Hematopoietic multipotent progenitor cell treated with erythropoietin and hydrocortisone succinate and interleukin-3 and kit ligand, for 4 days (in vitro differentiated cells): ENCODE measurements around the gene EHMT1.
A peak's percentile ranks its signal among the peaks of the same experiment; 100 is the strongest.

Experiments
- DNase-seq: peaks from one replicate; pipeline ENCODE4 v3.0.0-alpha.2; 2015

The EHMT1 gene

GRCh38 chr9:137813651-137814415, 195.0 kb downstream of the EHMT1 start:
- no peak for DNase-seq

DNA sequence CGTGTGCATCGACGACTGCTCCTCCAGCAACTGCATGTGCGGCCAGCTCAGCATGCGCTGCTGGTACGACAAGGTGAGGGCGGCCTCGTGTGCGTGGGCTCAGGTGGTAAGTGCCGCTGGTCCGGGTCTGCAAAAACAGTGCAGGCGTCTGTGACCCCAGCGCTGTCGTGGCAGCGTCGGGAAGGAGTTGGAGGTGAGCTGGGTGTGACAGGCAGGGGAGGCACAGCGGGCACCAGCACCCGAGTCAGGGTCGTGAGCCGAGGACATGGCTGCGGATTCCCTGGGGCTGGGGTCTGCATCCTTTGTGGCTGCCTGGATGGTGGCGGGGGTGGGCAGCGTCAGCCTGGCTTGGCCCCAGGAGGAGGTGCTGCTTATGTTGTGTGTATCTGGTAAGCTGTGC, 195.6 kb downstream of the EHMT1 start:
- DNase-seq: no peak

DNA sequence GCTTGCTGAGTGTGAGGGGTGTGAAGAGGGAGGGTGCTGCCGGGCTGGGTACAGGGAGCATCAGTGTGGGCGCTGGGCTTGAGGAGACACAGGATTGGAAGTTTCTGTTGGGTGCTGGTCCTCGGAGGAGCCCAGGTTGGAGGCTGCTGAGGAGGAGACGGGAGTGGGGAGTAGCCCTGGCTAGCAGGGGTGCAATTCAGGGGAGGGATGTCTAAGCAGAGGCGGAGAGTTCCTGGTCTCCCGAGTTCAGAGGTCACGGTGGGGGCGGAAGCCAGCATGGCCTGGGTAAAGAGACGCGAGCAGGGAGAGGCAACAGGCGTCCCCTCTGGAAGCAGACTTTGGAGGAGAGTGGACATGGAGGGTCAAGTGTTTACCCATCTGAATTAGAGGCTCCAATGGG, 196.0 kb downstream of the EHMT1 start:
- no peak for DNase-seq

GRCh38 chr9:137815256-137816255, 196.8 kb downstream of the EHMT1 start:
- no peak for DNase-seq

GRCh38 chr9:137816531-137817235, 197.9 kb downstream of the EHMT1 start:
- no peak for DNase-seq

- DNase-seq: no peak
Measured at GRCh38 chr9:137817236-137818200, 198.7 kb downstream of the EHMT1 start.

DNA sequence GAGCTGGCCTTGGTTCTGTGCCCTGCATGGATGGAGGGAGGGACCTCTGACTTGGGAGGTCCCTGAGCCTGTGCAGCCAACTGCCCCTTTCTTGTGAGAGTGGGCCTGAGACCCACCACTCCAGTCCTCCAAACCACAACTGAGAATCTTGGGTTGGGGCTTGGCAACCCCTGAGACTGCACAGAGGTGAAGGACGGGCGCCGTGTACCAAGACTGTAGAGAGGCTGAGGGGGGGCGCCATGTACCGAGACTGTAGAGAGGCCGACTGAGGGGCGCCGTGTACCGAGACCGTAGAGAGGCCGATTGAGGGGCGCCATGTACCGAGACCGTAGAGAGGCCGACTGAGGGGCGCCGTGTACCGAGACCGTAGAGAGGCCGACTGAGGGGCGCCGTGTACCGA, 199.5 kb downstream of the EHMT1 start:
- no peak for DNase-seq

- DNase-seq: no peak
Measured at GRCh38 chr9:137820161-137820855, 201.5 kb downstream of the EHMT1 start.

DNA sequence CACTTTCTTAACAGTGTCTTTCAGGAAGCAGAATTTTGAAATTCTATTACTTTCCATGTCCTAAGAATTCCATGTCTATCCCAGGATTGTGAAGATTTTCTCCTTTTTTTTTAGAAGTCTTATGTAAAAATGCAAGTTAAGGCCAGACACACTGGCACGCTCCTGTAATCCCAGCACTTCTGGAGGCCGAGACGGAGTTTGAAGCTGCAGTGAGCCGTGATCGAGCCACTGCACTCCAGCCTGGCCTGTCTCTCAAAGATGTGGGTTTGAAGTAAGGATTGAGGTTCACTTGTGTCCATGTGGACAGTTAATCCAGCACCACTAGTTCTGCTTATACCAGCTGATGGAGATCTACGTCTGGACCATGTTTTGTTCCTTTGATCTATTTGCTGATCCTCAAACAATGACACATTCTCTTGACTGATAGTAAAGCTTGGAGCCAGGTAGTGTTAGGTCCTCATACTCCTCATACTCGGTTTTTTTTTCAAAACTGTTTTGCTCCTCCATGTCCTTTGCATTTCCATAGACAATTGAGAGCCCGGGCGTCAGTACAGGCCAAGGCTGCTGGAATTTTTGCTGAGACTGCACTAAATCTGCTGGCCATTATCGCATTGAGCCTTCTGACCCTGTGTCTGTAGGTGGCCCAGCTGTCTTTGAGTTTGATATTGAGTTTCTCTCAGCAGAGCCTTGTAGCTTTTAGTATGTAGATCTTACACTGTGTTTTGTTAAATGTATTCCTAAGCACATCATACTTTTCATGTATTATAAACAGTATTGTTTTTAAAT, 205.4 kb downstream of the EHMT1 start:
- no peak for DNase-seq

- DNase-seq: no peak
Measured at GRCh38 chr9:137825324-137825989, 206.7 kb downstream of the EHMT1 start.

GRCh38 chr9:137827908-137828526, 209.2 kb downstream of the EHMT1 start:
- no peak for DNase-seq

- peak; percentile 60 for DNase-seq
Measured at GRCh38 chr9:137828527-137829259, 209.9 kb downstream of the EHMT1 start.

GRCh38 chr9:137829260-137829996, 210.6 kb downstream of the EHMT1 start:
- no peak for DNase-seq

- DNase-seq: peak; percentile 48
Measured at GRCh38 chr9:137832191-137832700, 213.4 kb downstream of the EHMT1 start.

- no peak for DNase-seq
Measured at GRCh38 chr9:137832830-137833590, 214.2 kb downstream of the EHMT1 start.

- no peak for DNase-seq
Measured at GRCh38 chr9:137833721-137834613, 215.2 kb downstream of the EHMT1 start.
